Activated CD8-positive, alpha-beta memory T cell treated with anti-CD3 and anti-CD28 coated beads, Interleukin-2, amount 50 U/mL, for 48 hours (primary cell): ENCODE results near the gene ZNF12.

Source experiments
- DNase-seq: peaks from one replicate; pipeline ENCODE4 v3.0.0-alpha.2; 2020

The ZNF12 gene

DNA sequence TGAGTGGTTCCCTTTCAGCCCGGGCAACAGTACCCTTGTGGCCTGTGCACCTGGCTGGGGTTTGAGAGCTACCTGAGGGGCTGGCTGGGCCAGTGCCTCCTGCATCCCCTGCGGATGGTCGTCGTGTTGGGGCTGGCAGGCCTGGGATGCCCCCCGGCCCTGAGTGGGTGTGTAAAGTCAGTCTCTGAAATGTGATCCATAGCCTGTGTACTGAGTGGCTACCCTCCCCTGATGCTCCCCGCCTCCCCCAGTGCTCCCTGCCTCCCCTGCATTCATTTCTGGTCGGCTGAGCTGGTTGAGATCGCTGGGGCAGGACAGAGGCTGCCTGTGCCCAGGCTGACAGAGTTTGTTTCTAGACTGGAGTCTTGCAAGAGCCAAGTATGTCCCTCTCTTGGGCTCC is 60.3 kb downstream of the ZNF12 start:
- DNase-seq, result no peak

DNA sequence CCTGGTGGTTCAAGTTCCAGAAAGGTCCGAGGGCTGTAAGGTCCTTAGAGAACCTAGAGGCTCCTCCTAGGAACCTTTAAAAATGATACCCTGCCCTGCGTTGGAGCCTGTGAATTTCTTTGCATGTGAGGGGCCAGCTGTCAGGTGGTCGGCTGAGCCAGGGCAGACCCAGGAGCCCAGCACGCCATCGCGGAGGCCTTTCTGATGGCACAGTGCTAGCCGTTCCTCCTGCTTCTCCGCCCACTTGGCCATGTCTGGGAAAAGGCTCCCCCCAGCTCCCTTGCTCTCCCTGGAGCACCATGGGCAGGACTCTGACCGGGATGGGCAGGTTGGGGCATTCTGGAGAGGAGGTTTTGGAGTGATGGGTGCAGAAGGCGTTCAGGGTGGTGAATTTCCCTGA is 62.0 kb downstream of the ZNF12 start:
- DNase-seq, result no peak

DNA sequence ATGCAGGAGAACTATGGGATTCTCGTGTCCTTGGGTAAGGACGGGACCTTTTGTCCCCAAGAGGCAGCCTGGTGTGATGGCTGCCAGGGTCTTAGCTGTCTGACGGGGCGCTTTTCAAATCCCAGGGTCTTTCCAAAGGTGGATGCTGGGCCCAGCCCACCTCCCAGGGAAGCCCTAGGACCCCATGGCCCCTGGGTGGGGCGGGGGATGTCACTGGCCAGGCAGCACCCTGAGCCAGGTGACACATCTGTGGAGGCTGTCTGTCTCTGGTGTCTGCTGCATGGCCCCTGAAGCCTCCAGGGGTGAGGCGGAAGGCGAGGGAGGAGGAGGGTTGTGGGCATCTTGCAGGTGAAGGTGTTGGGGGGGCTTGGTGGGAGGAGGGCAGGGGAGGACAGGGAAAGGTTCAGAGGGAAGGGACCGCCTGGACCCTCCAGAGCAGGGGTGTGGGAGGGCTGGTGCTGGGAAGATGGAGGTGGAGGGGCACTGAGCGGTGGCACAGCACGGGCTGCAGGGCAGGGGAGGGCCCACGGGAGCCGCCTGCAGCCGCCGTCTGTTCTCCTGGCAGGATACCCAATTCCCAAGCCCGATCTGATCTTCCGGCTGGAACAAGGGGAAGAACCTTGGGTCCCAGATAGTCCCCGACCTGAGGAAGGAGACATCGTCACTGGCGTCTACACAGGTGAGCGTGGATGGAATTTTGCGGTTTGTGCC is 62.7 kb downstream of the ZNF12 start:
- DNase-seq, result no peak

DNA sequence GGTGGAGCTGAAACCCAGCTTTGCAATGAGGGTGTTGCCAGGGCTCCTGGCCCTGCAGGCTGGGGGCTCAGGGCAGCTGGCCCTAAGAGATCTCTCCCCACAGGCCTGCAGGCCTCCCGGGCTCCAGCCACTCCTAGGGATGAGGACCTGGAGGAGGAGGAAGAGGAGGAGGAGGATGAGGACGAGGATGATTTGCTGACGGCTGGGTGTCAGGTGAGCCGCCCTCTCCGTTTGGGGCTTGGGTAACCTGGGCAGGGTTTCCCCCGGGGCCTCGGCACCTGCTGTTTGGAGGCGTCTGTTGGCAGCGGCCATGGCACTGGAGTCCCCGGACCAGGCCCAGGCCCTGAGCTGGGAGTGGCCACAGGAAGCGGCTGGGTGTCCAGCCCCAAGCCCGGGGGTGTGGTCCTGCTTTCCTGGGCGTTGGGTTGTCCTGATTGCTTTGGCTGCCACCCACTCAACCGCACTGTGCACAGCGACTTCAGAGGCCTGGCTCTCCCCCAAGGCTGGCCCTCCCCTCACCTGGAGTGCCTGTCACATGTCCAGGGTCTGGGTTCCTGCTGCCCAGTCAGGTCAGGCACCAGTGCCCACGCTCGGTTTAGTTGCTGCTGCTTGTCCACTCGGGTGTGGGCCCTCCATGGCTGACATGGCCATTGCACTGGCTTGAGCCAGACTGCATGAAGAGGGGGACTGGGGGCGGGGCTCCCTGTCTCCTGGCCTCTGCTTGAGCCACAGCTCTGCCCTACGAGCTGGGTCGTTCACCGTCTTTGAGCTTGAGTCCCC is 63.7 kb downstream of the ZNF12 start:
- DNase-seq, result no peak

GRCh38 chr7:6642239-6642839 is 64.4 kb downstream of the ZNF12 start:
- DNase-seq, result no peak

- no peak for DNase-seq
Measured at GRCh38 chr7:6641305-6642035, 65.3 kb downstream of the ZNF12 start.

DNA sequence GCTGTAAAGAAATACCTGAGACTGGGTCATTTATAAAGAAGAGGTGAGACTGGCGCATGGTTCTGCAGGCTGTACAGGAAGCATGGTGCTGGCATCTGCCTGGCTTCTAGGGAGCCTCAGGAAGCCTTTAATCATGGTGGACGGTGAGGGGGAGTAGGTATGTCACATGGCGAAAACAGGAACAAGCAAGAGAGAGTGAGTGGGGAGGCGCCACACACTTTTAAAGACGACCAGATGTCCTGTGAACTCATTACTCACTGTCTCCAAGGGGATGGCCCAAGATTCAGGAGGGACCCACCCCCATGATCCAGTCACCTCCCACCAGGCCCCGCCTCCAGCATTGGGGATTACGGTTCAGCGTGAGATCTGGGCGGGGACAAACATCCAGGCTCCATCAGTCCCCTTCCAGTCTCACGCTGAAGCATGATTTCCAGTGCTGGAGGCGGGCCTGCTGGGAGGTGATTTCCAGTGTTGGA is 66.5 kb downstream of the ZNF12 start:
- DNase-seq, result no peak

- DNase-seq, result no peak
Measured at GRCh38 chr7:6639627-6640026, 67.1 kb downstream of the ZNF12 start.

DNA sequence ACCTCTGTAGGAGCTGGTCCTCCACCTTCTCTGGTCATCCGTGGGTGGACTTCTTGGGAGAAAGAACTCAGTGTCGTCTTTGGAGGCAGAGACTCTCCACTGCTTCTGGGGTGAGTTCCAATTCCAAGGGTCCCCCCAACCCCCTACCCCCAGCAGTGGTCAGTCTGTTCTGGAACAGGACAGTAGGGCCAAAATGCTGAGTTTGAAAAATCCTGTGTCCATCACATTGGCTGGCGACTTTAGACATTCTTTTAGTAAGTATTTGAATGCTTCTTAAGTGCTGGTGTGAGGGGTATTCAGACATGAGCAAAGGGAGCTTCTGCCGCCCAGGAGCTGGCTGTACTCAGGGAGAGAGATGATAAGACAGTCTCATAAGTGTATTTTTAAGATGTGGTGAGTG is 67.7 kb downstream of the ZNF12 start:
- DNase-seq, result no peak
